H4 (cell line): ENCODE data around the gene SYNDIG1. TPM values are rescaled to one million over a fixed set of nuclear protein-coding genes. Genes with fewer than 3 reads are reported as not detected.
A peak's percentile ranks its signal among the peaks of the same experiment; 100 is the strongest.
"Not testable (repeated sequence)": the region's sequence is repeated elsewhere in the genome, so short reads cannot be mapped to it uniquely, and the experiment has no call there.

Experiments used
- DNase-seq: peaks from one replicate; pipeline ENCODE4 v3.0.0-alpha.2; 2015; ENCODE audit warnings: low spot score
- total RNA-seq: library from RNA; depleted of rRNA; stranded (reverse); fragments of >200 nt; shearing (Covaris generic); gene quantifications from 2 replicates; pipeline ENCODE4 v1.2.3, GENCODE V29; 2014

The SYNDIG1 gene
- total RNA-seq, 1 experiment from 2014 or later = 0.77 TPM

GRCh38 chr20:24492031-24492607, 22.7 kb downstream of the SYNDIG1 start:
- DNase-seq = peak; percentile 40

GRCh38 chr20:24492698-24493097, 23.3 kb downstream of the SYNDIG1 start:
- no peak for DNase-seq

- no peak for DNase-seq
Observed at GRCh38 chr20:24493181-24493580, 23.8 kb downstream of the SYNDIG1 start.

DNA sequence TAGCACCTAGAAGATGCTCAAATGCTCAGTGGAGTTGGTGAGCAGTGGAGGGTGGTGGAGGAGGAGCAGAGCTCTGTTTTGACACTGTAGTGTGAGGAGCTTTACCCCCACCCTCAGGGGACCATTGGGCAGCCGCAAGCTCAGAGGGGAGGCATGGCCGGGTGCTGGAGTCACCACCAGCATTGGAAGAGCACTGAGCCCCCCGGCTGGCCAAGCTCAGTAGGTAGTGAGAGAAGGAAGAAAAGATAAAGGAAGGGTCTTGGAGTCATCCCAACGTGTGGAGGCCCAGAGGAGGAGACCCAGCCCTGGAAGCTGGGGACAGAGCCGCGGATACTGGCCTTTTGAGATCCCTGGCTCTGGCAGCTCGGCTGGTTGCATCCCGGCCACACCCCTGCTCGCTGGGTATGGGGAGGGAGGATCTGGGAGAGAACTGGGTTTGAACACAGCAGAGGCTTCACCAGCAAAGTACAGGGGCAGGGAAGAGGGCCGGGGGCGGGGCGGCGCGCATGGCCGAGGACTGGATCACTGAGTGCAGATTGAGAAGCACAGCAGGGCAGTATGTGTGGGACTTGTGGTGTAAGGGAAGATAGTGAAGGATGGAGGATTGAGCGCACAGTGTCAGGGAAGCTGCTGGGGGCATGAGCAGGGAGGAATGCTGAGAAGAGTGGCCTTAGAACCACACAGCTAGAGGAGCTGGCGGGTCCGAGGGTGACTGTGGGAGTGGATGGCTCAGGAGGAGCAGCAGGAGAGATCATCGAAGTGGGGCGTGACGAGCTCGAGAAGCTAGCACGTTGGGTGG, 24.4 kb downstream of the SYNDIG1 start:
- no peak for DNase-seq

- no peak for DNase-seq
Observed at GRCh38 chr20:24494460-24494920, 25.1 kb downstream of the SYNDIG1 start.

DNA sequence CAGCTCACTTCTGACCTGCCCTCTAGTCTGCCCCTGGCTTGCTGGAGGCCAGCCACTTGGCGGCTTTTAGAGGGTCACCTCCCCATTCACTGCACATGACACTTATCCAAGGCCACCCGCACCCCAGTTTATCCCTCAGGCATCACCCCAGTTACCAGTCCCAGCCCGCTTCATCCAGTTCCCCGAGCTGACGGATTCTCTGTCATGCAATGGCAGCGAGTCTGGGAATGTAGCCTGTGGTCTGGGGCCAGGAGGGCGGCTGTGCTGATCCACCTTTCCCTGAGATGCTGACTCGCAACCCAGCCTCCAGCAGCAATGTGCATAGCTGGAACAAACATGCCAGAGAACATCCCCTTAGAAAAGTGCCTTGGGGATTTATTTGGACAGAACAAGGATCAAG, 25.8 kb downstream of the SYNDIG1 start:
- no peak for DNase-seq

DNA sequence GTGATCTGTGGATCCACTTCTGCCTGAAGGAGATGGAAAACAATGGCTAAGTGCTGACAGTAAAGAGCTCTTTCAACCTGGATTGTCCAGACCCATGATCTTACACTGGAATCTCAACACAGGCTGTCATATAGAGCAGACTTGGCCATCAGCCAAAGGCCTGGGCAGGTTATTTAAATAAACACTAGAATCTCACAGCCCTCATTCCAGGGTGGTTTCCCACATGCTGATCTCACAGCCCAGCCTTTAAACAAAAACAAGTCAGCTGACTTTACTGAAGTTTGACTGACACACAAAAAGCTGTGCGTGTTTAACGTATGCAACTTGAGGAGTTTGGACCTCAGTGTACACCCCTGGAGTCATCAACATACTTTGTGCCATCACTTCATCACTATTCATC, 28.4 kb downstream of the SYNDIG1 start:
- DNase-seq = peak; percentile 69

DNA sequence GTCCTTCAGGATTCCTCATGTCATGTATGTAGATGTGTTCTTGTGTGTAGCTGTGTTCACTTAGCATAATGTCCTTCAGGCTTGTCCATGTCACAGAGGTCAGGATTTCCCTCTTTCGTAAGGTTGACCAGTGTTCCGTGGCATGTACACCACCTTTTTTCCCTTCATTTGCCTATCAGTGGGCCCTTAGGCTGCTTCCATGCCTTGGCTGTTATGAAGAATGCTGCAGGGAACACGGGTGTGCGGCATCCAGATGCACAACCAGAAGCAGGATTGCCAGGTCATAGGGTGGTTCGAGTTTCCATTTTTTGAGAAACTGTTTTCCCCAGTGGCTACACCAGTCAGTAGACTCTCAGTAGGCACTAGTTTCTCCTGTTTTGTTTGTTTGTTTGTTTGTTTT, 29.2 kb downstream of the SYNDIG1 start:
- no peak for DNase-seq

DNA sequence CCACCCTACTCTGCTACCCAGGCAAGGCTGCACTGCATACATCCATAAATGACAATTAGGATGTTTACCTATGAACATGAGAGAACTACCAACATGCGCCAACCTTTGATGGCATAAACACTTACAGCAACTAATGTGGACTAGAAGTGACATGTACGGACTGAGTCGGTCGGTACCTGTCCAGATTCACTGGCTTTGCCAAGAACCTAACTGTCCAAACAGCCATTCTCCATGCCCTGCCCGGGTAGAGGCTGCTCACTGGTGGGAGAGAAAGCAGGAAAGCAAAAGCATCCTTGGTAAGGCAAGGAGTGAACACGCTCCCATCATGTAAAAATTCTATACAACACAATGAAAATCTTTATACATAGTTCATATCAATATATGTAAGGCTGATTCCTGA, 30.0 kb downstream of the SYNDIG1 start:
- no peak for DNase-seq

- no peak for DNase-seq
Observed at GRCh38 chr20:24501764-24502556, 32.5 kb downstream of the SYNDIG1 start.

DNA sequence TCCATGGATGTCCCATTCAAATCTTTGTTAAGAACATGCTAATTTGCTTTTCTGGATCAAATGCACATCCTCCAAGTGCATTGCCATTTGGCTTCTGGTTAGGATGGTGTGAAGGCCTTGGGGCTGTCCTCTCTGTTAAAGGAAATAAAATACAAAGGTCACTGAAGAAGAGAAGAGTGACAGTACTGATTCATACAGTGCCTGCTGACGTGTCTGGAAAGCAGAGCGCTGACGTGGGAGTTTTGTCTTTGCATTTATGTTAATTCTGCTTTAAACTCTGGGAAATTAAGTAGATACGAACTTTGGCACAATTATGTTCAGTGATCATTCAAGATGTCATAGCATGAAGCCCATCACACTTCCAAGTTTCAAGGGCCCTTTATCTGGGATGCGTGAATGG, 33.2 kb downstream of the SYNDIG1 start:
- DNase-seq = no peak

GRCh38 chr20:24503352-24503931, 34.0 kb downstream of the SYNDIG1 start:
- DNase-seq = no peak

GRCh38 chr20:24504331-24505285, 35.2 kb downstream of the SYNDIG1 start:
- no peak for DNase-seq

- DNase-seq = no peak
Observed at GRCh38 chr20:24506146-24506545, 36.7 kb downstream of the SYNDIG1 start.

DNA sequence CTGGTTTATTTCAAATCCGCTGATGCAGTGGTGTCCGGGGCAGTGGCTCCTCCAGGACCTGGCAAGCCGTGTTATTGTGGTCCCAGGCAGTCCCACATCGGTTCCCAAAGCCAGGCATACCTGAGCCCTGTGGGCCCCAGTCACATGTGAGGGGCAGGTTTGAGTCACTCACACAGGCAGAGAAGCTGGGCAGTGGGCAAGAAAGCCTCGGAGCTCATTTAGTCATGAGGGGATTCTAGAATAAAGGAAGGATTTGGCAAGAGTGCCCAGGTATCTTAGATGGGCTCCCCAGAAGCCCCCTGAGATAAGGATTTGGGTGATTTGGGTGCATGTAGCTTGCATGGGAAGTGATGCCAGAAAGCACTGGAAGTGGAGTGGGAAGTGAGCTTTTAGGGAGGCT, 37.3 kb downstream of the SYNDIG1 start:
- DNase-seq = no peak

DNA sequence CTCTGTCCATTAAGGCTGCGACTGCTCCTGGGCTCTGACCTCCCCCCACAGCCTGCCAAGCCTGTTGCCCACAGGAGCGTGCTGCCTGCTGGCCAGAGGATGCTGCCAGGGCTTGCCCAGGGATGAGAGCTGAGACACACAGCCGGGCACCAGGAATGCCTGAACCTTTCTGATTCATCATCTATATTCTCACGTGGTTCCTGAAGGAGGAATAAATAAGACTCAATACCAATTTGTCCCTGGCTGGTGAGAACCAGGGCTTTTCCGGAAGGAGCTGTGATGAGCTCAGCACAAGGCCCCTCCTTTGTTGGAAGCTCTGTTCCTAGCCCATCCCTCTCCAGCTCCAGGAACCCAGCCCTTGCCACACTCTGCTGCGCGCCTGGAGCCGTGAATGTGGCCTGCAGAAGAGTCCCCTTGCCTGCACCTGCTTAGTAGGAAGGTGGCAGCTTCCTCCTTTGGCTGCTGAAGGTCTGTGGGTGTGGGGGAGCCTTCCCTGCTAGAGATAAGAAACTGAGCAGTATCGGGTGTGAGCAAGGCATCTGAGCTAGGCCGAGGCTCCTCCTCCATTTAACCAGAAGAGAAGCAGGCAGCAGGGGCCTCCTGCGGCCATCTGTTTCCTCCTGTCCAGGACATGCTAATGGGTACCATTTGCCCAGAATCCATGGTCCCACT, 37.9 kb downstream of the SYNDIG1 start:
- no peak for DNase-seq

- not testable (repeated sequence) for DNase-seq
Observed at GRCh38 chr20:24512441-24512840, 43.0 kb downstream of the SYNDIG1 start.

- no peak for DNase-seq
Observed at GRCh38 chr20:24518515-24518914, 49.1 kb downstream of the SYNDIG1 start.

GRCh38 chr20:24519476-24519875, 50.0 kb downstream of the SYNDIG1 start:
- DNase-seq = no peak

DNA sequence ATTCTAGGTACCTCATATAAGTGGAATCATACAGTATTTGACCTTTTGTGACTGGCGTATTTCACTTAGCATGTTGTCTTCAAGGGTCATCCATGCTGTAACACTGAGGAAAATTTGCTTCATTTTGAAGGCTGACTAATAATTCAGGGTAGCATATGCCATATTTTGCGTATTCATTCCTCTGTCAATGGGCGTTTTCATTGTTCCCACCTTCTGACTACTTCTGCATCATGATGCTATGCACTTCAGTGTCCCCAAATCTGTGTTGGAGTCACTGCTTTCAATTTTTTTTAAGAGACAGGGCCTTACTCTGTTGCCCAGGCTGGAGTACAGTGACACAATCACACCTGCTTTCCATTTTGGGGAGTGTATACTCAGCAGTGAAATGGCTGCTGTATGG, 51.6 kb downstream of the SYNDIG1 start:
- DNase-seq = no peak
